ENCODE measurements around the gene CDH1.

- TF ChIP-seq, protein P1, sequence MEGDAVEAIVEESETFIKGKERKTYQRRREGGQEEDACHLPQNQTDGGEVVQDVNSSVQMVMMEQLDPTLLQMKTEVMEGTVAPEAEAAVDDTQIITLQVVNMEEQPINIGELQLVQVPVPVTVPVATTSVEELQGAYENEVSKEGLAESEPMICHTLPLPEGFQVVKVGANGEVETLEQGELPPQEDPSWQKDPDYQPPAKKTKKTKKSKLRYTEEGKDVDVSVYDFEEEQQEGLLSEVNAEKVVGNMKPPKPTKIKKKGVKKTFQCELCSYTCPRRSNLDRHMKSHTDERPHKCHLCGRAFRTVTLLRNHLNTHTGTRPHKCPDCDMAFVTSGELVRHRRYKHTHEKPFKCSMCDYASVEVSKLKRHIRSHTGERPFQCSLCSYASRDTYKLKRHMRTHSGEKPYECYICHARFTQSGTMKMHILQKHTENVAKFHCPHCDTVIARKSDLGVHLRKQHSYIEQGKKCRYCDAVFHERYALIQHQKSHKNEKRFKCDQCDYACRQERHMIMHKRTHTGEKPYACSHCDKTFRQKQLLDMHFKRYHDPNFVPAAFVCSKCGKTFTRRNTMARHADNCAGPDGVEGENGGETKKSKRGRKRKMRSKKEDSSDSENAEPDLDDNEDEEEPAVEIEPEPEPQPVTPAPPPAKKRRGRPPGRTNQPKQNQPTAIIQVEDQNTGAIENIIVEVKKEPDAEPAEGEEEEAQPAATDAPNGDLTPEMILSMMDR (IDR thresholded peaks at IDR 0.05): no peak
- TF ChIP-seq POLR2A (IDR thresholded peaks at IDR 0.05): no peak
- TF ChIP-seq POLR2AphosphoS5 (IDR thresholded peaks at IDR 0.05): no peak
These were observed 114.5 kb downstream of the CDH1 start for GRCh38 chr16:68851601-68852000.
